GM19023 (cell line): ENCODE measurements around the gene LIG1.
"Not testable (repeated sequence)": the region's sequence is repeated elsewhere in the genome, so short reads cannot be mapped to it uniquely, and the experiment has no call there.

Source experiments
- ATAC-seq: cut with Tn5 transposase; IDR thresholded peaks from one replicate; pipeline ENCODE4 v1.9.1; 2021; ENCODE audit warnings: mild to moderate bottlenecking, moderate library complexity; ENCODE audit not compliant: unreplicated experiment

The LIG1 gene

GRCh38 chr19:48122421-48122820 is 47.7 kb downstream of the LIG1 start:
- no peak for ATAC-seq

GRCh38 chr19:48121909-48122371 is 48.2 kb downstream of the LIG1 start:
- ATAC-seq, result no peak

- no peak for ATAC-seq
Observed at GRCh38 chr19:48121066-48121465, 49.1 kb downstream of the LIG1 start.

- no peak for ATAC-seq
Observed at GRCh38 chr19:48120505-48120904, 49.6 kb downstream of the LIG1 start.

GRCh38 chr19:48118131-48118517 is 52.0 kb downstream of the LIG1 start:
- no peak for ATAC-seq

GRCh38 chr19:48117515-48118130 is 52.5 kb downstream of the LIG1 start:
- no peak for ATAC-seq

- ATAC-seq, result no peak
Observed at GRCh38 chr19:48113190-48113917, 56.8 kb downstream of the LIG1 start.

- ATAC-seq, result no peak
Observed at GRCh38 chr19:48111280-48111679, 58.9 kb downstream of the LIG1 start.

- no peak for ATAC-seq
Observed at GRCh38 chr19:48110350-48110966, 59.7 kb downstream of the LIG1 start, which contains the start of gene PLA2G4C. Gene PLA2G4C, minus strand, starts transcription at chr19:48110817. Its CDS starts 4,288 bp downstream, at chr19:48106529.

- ATAC-seq, result no peak
Observed at GRCh38 chr19:48108997-48109782, 61.0 kb downstream of the LIG1 start.

- no peak for ATAC-seq
Observed at GRCh38 chr19:48103922-48104321, 66.2 kb downstream of the LIG1 start.

- no peak for ATAC-seq
Observed at GRCh38 chr19:48102870-48103751, 67.0 kb downstream of the LIG1 start.

- no peak for ATAC-seq
Observed at GRCh38 chr19:48095612-48096175, 74.5 kb downstream of the LIG1 start.

GRCh38 chr19:48094855-48095203 is 75.3 kb downstream of the LIG1 start:
- ATAC-seq, result no peak

- no peak for ATAC-seq
Observed at GRCh38 chr19:48094129-48094854, 75.9 kb downstream of the LIG1 start.

GRCh38 chr19:48091111-48091718 is 78.9 kb downstream of the LIG1 start:
- ATAC-seq, result not testable (repeated sequence)

- no peak for ATAC-seq
Observed at GRCh38 chr19:48090281-48090802, 79.8 kb downstream of the LIG1 start.

- ATAC-seq, result not testable (repeated sequence)
Observed at GRCh38 chr19:48088991-48089390, 81.2 kb downstream of the LIG1 start.
